GM23338 (cell line): ENCODE measurements around the gene SEMA4D. TPM values are rescaled to one million over a fixed set of nuclear protein-coding genes. Genes with fewer than 3 reads are reported as not detected.

Experiments
- CREB1 ChIP-seq: fragments of 250-450 bp; sonication (Bioruptor Pico); IDR thresholded peaks from 2 replicates; pipeline ENCODE4 v1.5.0; 2020; ENCODE audit warnings: low read depth, mild to moderate bottlenecking, moderate library complexity
- CTCF ChIP-seq, 2 experiments: fragments of 200-600 bp in 1 of 2; sonication (generic) in 1 of 2; conservative IDR thresholded peaks; 2 replicates each; pipeline versions ENCODE4 v1.5.1 to v1.6.1; 2016 to 2017; ENCODE audit warnings: antibody characterized with exemption in 2 of 2, low read depth in 2 of 2, mild to moderate bottlenecking in 2 of 2, moderate library complexity in 1 of 2
- ETS1 ChIP-seq: IDR thresholded peaks from 2 replicates; pipeline ENCODE4 v1.6.1; 2016; ENCODE audit warnings: antibody characterized with exemption
- NANOG ChIP-seq: IDR thresholded peaks from 2 replicates; pipeline ENCODE4 v1.6.1; 2016; ENCODE audit warnings: antibody characterized with exemption, borderline replicate concordance
- ZNF114 ChIP-seq: fragments of 250-450 bp; sonication (Bioruptor Pico); IDR thresholded peaks from 2 replicates; pipeline ENCODE4 v1.5.0; 2020; ENCODE audit warnings: mild to moderate bottlenecking, moderate library complexity
- ZNF331 ChIP-seq: fragments of 250-450 bp; sonication (Bioruptor Pico); IDR thresholded peaks from 2 replicates; pipeline ENCODE4 v1.5.0; 2020; ENCODE audit warnings: low read depth, mild to moderate bottlenecking, moderate library complexity
- ZNF462 ChIP-seq: fragments of 250-450 bp; sonication (Bioruptor Pico); IDR thresholded peaks from 2 replicates; pipeline ENCODE4 v1.5.0; 2020; ENCODE audit warnings: mild to moderate bottlenecking, moderate library complexity
- polyA plus RNA-seq: library from polyadenylated mRNA; unstranded; fragments of >200 nt; fragmentation: Nextera tagmentation; extraction: Ambion mirVana; gene quantifications from 2 replicates; pipeline ENCODE4 v1.2.1, GENCODE V29; 2016
- total RNA-seq: library from RNA; depleted of rRNA; stranded (reverse); fragments of >200 nt; shearing (Covaris generic); gene quantifications from 2 replicates; pipeline ENCODE4 v1.2.3, GENCODE V29; 2014
- TF ChIP-seq, protein P1 (sequence below): IDR thresholded peaks from one replicate; pipeline ENCODE4 v1.6.1; 2018; ENCODE audit warnings: antibody characterized with exemption; ENCODE audit not compliant: unreplicated experiment

Gene SEMA4D
- total and polyA plus RNA-seq, 2 experiments from 2014 or later: 19.3 to 63.0 TPM

GRCh38 chr9:89532944-89533343 lies 35.0 kb upstream of the SEMA4D start (continued):
- TF ChIP-seq ZNF462 (CRISPR knock-in tag): no peak
- no peak for TF ChIP-seq ZNF331 (CRISPR knock-in tag)
- TF ChIP-seq, protein P1, sequence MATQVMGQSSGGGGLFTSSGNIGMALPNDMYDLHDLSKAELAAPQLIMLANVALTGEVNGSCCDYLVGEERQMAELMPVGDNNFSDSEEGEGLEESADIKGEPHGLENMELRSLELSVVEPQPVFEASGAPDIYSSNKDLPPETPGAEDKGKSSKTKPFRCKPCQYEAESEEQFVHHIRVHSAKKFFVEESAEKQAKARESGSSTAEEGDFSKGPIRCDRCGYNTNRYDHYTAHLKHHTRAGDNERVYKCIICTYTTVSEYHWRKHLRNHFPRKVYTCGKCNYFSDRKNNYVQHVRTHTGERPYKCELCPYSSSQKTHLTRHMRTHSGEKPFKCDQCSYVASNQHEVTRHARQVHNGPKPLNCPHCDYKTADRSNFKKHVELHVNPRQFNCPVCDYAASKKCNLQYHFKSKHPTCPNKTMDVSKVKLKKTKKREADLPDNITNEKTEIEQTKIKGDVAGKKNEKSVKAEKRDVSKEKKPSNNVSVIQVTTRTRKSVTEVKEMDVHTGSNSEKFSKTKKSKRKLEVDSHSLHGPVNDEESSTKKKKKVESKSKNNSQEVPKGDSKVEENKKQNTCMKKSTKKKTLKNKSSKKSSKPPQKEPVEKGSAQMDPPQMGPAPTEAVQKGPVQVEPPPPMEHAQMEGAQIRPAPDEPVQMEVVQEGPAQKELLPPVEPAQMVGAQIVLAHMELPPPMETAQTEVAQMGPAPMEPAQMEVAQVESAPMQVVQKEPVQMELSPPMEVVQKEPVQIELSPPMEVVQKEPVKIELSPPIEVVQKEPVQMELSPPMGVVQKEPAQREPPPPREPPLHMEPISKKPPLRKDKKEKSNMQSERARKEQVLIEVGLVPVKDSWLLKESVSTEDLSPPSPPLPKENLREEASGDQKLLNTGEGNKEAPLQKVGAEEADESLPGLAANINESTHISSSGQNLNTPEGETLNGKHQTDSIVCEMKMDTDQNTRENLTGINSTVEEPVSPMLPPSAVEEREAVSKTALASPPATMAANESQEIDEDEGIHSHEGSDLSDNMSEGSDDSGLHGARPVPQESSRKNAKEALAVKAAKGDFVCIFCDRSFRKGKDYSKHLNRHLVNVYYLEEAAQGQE: no peak
- no peak for TF ChIP-seq CREB1 (CRISPR knock-in tag)
- TF ChIP-seq ZNF114 (CRISPR knock-in tag): no peak
- no peak for TF ChIP-seq ETS1
- TF ChIP-seq NANOG: no peak
- no peak for TF ChIP-seq CTCF (conservative IDR thresholded peaks at IDR 0.05; ENCODE audit: low read depth in 2 of 2)
